ENCODE data around the gene CHRND.

- TF ChIP-seq NRF1 (IDR thresholded peaks at IDR 0.05; ENCODE audit: low read depth, low read length) (no peak), RBBP5 (IDR thresholded peaks at IDR 0.05; ENCODE audit: borderline replicate concordance, low read depth, low read length) (no peak; the same call in 1 of the 2 replicates)
These were observed 23.4 kb upstream of the CHRND start for GRCh38 chr2:232502511-232502910.
